ENCODE measurements around the gene SERPINB1.

DNA sequence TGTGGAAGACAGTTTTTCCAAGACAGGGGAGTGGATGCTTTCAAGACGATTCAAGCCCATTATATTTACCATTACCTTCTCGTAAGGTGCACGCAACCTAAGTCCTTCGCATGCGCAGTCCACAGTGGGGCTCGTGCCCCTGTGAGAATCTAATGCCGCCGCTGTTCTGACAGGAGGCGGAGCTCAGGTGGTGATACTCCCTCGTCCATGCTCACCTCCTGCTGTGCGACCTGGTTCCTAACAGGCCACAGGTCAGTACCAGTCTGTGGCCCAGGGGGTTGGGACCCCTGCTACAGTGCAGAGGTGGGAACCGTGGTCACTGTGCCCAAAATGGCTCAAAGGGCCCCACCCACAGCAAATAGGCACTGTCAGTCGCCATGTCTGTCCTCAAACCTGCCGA lies 36.6 kb downstream of the SERPINB1 start:
- TF ChIP-seq, protein P1, sequence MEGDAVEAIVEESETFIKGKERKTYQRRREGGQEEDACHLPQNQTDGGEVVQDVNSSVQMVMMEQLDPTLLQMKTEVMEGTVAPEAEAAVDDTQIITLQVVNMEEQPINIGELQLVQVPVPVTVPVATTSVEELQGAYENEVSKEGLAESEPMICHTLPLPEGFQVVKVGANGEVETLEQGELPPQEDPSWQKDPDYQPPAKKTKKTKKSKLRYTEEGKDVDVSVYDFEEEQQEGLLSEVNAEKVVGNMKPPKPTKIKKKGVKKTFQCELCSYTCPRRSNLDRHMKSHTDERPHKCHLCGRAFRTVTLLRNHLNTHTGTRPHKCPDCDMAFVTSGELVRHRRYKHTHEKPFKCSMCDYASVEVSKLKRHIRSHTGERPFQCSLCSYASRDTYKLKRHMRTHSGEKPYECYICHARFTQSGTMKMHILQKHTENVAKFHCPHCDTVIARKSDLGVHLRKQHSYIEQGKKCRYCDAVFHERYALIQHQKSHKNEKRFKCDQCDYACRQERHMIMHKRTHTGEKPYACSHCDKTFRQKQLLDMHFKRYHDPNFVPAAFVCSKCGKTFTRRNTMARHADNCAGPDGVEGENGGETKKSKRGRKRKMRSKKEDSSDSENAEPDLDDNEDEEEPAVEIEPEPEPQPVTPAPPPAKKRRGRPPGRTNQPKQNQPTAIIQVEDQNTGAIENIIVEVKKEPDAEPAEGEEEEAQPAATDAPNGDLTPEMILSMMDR (IDR thresholded peaks at IDR 0.05; ENCODE audit: extremely low read depth in 1 of 2, insufficient read depth in 1 of 2, low read depth in 1 of 2, low read length in 2 of 2): no peak
- TF ChIP-seq POLR2A (IDR thresholded peaks at IDR 0.05; ENCODE audit: low read depth, low read length): no peak
- TF ChIP-seq, protein P2, sequence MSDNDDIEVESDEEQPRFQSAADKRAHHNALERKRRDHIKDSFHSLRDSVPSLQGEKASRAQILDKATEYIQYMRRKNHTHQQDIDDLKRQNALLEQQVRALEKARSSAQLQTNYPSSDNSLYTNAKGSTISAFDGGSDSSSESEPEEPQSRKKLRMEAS (IDR thresholded peaks at IDR 0.05; ENCODE audit: insufficient read depth, insufficient read length): no peak
- TF ChIP-seq POLR2AphosphoS5 (IDR thresholded peaks at IDR 0.05; ENCODE audit: insufficient read depth, low read depth, low read length): no peak

Data from endothelial cell of umbilical vein (primary cell).